NCI-H1105 (cell line): ENCODE results near the gene ITPK1.
"Not testable (repeated sequence)": the region's sequence is repeated elsewhere in the genome, so short reads cannot be mapped to it uniquely, and the experiment has no call there.

ENCODE experiments used
- DNase-seq: peaks from one replicate; lab custom pipeline; 2025; lab: John Stamatoyannopoulos, UW

ITPK1 gene

GRCh38 chr14:93115821-93116675, at the start of gene ITPK1:
Gene ITPK1, minus strand, starts transcription at chr14:93115925. Its CDS starts 762 bp downstream, at chr14:93115163.
- DNase-seq: peak; percentile 52

DNA sequence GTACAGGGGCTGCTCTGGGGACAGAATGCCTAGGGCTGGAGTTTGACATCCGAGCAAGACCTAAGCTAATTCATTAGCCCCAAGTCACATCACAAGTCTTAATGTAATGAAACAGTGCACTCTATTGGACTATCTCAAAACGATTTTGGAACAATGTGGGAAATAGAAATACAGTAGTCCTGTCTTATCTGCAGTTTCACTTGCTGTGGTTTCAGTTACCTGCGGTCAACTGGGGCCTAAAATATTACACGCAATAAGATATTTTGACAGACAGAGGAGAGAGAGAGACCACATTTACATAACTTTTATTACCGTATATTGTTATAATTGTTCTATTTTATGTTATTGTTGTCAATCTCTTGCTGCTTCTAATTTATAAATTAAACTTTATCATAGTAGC, 47.8 kb upstream of the ITPK1 start:
- DNase-seq: no peak

DNA sequence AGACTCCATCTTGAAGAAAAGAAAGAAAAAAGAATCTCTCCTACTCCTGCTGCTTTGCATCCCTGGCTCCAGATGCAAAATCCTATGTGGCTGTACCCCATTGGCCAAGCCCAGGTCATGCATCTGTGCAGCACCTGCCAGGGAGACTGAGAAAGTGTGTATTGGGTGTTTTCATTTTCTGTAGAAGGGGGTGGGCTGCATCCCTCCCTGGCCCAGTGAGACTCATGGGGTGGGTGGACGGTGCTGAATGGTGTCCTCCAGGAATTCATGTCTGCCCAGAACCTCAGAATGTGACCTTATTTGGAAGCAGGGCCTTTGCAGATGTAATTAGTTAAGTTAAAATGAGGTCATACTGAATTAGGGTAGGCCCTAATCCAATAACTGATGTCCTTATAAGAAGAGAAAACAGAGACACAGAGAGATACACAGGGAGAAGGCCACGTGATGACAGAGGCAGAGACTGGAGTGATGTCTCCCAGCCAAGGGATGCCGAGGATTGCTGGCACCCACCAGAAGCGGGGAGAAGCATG, 45.8 kb upstream of the ITPK1 start:
- DNase-seq: no peak

GRCh38 chr14:93160353-93160801, 44.7 kb upstream of the ITPK1 start:
- DNase-seq: no peak

- DNase-seq: not testable (repeated sequence)
These were observed 44.1 kb upstream of the ITPK1 start for GRCh38 chr14:93159625-93160352.

DNA sequence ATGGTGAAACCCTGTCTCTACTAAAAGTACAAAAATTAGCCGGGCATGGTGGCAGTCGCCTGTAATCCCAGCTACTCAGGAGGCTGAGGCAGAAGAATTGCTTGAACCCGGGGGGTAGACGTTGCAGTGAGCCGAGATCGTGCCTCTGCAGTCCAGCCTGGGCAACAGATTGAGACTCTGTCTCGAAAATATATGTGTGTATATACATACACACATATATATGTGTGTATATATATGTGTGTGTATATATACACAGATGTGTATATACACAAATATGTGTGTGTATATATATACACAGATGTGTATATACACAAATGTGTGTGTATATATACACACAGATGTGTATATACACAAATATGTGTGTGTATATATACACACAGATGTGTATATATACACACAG, 42.6 kb upstream of the ITPK1 start:
- not testable (repeated sequence) for DNase-seq

- no peak for DNase-seq
These were observed 41.1 kb upstream of the ITPK1 start for GRCh38 chr14:93156693-93157369.

DNA sequence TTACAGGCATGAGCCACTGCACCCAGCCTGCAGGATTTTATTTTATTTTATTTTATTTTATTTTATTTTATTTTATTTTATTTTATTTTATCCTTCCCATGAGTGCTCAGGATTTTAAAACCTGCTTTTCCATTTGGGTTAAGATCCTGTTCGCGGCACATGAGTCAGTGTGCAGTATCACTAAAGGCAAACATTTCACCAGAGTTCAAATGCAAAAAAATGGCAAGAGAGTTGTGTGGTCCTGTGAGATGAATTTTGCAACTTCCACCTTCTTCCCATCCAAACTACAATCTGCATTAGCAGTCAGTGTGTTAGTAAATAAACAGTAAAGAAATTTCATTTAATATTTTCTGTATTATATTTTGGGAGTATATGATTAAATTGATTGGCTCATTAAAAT, 39.9 kb upstream of the ITPK1 start:
- no peak for DNase-seq

DNA sequence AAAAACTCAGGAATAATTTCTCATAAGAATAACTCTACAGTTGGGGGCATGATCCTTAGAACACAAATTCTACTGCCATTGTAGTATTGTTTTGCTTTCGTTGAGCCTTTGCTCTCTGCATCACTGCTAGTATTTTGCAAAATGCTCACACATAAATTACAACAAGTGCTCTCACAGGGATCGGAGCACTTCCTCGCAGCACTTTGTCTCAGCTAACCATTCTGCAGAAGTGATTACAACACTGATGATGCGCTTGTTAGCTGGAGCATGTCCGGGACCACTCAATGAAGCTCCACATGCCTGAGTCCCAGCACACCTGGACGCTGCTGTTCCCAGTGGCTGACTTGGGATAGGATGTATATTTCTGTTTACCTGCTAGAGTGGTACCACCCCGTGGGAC, 37.4 kb upstream of the ITPK1 start:
- no peak for DNase-seq

DNA sequence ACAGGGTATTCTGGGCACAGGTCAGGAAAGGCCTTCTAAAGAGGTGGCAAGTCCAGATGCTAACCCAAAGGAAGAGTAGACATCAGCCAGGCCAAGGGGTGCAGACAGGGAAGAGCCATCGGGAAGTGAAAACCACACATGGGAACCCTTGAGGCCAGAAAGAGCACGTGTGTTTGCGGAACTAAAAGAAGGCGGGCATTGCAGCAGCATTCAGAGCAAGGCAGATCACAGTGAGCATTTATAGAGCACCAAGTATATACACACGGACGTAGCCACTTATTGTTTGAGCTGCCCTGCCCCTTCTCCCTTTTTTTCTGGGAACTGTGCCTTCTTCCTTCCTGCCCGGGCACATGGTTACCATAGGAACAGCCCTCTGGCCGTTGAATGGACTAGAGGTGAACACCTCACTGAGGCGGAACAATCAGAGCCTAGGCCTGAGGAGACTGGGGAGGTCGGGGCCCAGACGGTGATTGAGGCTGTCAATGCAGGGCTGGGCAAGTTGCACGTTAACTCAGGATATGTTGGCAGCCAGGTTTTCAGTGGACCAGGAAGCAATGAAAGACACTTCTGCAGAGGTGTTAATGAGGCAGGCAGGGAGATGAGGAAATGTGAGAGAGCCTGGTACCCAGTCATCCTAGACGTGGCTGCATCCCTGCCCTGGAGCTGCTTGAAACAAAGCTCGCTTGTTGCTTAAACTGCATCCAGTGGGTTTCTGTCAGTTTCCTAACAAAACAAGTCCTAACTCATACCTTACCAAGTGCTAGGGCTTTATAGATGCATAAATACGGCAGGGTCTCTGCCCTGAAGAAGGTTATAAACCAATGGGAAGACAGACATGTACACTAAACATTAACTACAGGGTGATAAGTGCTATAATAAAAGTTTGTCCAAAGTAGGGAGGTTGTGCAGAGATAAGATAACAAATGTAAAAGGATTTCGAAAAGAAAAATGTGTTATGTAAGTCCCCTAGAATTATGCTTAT, 34.8 kb upstream of the ITPK1 start:
- DNase-seq: no peak

GRCh38 chr14:93148979-93149378, 33.3 kb upstream of the ITPK1 start:
- DNase-seq: no peak

GRCh38 chr14:93146119-93146518, 30.4 kb upstream of the ITPK1 start:
- no peak for DNase-seq

DNA sequence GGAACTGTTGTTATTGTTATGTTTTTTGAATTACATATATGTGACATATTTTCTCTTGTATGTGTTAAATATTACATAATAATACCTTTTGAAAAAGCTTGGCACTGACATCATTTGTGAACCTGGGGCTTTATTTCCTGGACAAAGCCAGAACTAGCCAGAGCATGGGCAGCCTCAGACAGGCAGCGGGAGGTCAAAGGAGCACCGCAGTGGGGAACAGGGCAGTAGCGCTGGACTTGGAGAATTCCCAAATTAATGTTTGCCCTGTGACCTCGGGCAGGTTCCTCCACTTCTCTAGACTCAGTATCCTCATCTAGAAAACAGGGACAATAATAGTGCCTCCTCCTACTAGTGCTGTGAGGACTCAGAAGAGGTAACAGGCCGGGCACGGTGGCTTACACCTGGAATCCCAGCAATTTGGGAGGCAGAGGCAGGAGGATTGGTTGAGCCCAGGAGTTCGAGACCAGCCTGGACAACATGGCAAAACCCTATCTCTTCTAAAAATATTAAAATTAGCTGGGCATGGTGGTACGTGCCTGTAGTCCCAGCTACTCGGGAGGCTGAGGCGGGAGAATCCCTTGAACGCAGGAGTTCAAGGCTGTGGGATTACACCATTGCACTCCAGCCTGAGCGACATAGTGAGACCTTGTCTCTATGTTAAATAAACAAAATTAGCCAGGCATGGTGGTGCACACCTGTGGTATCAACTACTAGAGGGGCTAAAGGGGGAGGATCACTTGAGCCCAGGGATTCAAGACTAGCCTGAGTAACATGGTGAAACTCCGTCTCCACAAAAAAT, 27.3 kb upstream of the ITPK1 start:
- DNase-seq: no peak

- peak; percentile 59 for DNase-seq
These were observed 22.1 kb upstream of the ITPK1 start for GRCh38 chr14:93137864-93138263.

GRCh38 chr14:93136508-93136907, 20.8 kb upstream of the ITPK1 start:
- not testable (repeated sequence) for DNase-seq

- no peak for DNase-seq
These were observed 20.3 kb upstream of the ITPK1 start for GRCh38 chr14:93136009-93136408.

GRCh38 chr14:93135399-93135798, 19.7 kb upstream of the ITPK1 start:
- DNase-seq: no peak

DNA sequence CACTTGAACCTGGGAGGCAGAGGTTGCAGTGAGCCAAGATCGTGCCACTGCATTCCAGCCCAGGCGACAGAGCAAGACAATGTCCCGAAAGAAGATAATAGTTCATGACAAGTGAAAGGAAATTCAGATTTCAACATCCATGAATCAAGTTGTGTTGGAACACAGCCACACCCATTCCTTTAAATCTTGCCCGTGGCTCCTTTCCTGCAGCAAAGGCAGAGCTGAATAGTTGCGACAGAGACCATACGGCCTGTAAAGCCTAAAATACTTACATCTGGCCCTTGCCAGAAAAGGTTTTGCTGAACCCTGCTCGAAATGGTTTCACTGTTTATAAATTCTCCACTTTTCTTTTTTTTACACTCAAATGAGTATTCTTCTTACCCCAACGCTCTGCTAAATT, 17.7 kb upstream of the ITPK1 start:
- no peak for DNase-seq

- no peak for DNase-seq
These were observed 16.8 kb upstream of the ITPK1 start for GRCh38 chr14:93132472-93133065.

DNA sequence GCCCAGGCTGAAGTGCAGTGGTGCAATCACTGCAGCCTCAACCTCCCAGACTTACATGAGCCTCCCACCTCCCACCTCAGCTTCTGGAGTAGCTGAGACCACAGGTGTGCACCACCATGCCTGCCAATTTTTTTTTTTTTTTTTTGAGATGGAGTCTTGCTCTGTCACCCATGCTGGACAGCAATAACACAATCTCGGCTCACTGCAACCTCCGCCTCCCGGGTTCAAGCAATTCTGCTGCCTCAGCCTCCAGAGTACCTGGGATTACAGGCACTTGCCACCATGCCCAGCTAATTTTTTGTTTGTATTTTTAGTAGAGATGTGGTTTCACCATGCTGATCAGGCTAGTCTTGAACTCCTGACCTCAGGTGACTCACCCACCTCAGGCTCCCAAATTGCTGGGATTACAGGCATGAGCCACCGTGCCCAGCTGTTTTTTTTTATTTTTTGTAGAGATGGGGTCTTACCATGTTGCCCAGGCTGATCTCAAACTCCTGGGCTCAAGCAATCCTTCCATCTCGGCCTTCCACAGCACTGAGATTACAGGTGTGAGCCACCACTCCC, 15.6 kb upstream of the ITPK1 start:
- not testable (repeated sequence) for DNase-seq
